ENCODE measurements around the gene TRMT61A.
"Not testable (repeated sequence)": the region's sequence is repeated elsewhere in the genome, so short reads cannot be mapped to it uniquely, and the experiment has no call there.

Gene TRMT61A

GRCh38 chr14:103508521-103509329, 20.3 kb upstream of the TRMT61A start:
- no peak for FAIRE-seq
- no peak for DNase-seq (ENCODE audit: low spot score)

- no peak for DNase-seq (ENCODE audit: low spot score)
- FAIRE-seq, result no peak
Observed at GRCh38 chr14:103509864-103510723, 18.9 kb upstream of the TRMT61A start.

GRCh38 chr14:103510724-103511693, 18.0 kb upstream of the TRMT61A start:
- FAIRE-seq (no peak), DNase-seq (ENCODE audit: low spot score) (no peak)

GRCh38 chr14:103512180-103512579, 16.8 kb upstream of the TRMT61A start:
- DNase-seq (ENCODE audit: low spot score); FAIRE-seq: not testable (repeated sequence)

- no peak for FAIRE-seq
- no peak for DNase-seq (ENCODE audit: low spot score)
Observed at GRCh38 chr14:103512701-103513611, 16.0 kb upstream of the TRMT61A start.

- FAIRE-seq, result no peak
- no peak for DNase-seq (ENCODE audit: low spot score)
Observed at GRCh38 chr14:103514596-103515421, 14.2 kb upstream of the TRMT61A start.

- FAIRE-seq (no peak), DNase-seq (ENCODE audit: low spot score) (no peak)
Observed at GRCh38 chr14:103516426-103517173, 12.4 kb upstream of the TRMT61A start.

GRCh38 chr14:103517174-103517566, 11.8 kb upstream of the TRMT61A start:
- FAIRE-seq, result no peak
- DNase-seq (ENCODE audit: low spot score), result no peak

- FAIRE-seq (no peak), DNase-seq (ENCODE audit: low spot score) (no peak)
Observed at GRCh38 chr14:103517721-103518421, 11.1 kb upstream of the TRMT61A start.

GRCh38 chr14:103518422-103519042, 10.5 kb upstream of the TRMT61A start:
- no peak for FAIRE-seq
- no peak for DNase-seq (ENCODE audit: low spot score)

GRCh38 chr14:103519043-103519836, 9.8 kb upstream of the TRMT61A start:
- FAIRE-seq (no peak), DNase-seq (ENCODE audit: low spot score) (no peak)

- no peak for FAIRE-seq
Observed at GRCh38 chr14:103519837-103520212, 9.2 kb upstream of the TRMT61A start.

GRCh38 chr14:103520269-103520656, 8.7 kb upstream of the TRMT61A start:
- FAIRE-seq (no peak), DNase-seq (ENCODE audit: low spot score) (no peak)

More at GRCh38 chr14:103519837-103520212, 9.2 kb upstream of the TRMT61A start:
- DNase-seq (ENCODE audit: low spot score), result no peak

GRCh38 chr14:103520657-103521437, 8.1 kb upstream of the TRMT61A start:
- DNase-seq (ENCODE audit: low spot score), result no peak
- no peak for FAIRE-seq

GRCh38 chr14:103521438-103521950, 7.5 kb upstream of the TRMT61A start:
- DNase-seq (ENCODE audit: low spot score) (no peak), FAIRE-seq (no peak)

Measured in RCC 7860 (cell line).